Activated T-helper 2 cell treated with anti-CD3 and anti-CD28 coated beads, Interferon-gamma antibody, Interleukin-2, Interleukin-4, amounts not matched to agents 10 μg/mL and 5 μg/mL and 100 μg/mL, durations not matched to agents 14 hours and 24 hours and 36 hours (primary cell): ENCODE data around the gene RAD18. TPM values are rescaled to one million over a fixed set of nuclear protein-coding genes. Genes with fewer than 3 reads are reported as not detected.

Experiments used
- DNase-seq: peaks from one replicate; pipeline ENCODE4 v3.0.0; 2021; ENCODE audit warnings: low spot score
- H3K27ac Mint-ChIP-seq: one replicate; pipeline ENCODE4 v1.8.0; 2021; ENCODE audit warnings: mixed read lengths
- H3K27me3 Mint-ChIP-seq: one replicate; pipeline ENCODE4 v1.8.0; 2021; ENCODE audit warnings: low read depth, mixed read lengths
- H3K36me3 Mint-ChIP-seq: one replicate; pipeline ENCODE4 v1.8.0; 2021; ENCODE audit warnings: low read depth, mixed read lengths
- H3K4me1 Mint-ChIP-seq: one replicate; pipeline ENCODE4 v1.8.0; 2021; ENCODE audit warnings: low read depth, mixed read lengths
- H3K4me3 Mint-ChIP-seq: one replicate; pipeline ENCODE4 v1.8.0; 2021; ENCODE audit warnings: low read depth, mild to moderate bottlenecking, moderate library complexity, mixed read lengths
- H3K9me3 Mint-ChIP-seq: one replicate; pipeline ENCODE4 v1.8.0; 2021; ENCODE audit warnings: mixed read lengths
- intact Hi-C: fragments of 100-400 bp; cut with micrococcal nuclease; formaldehyde crosslinking; loops from one replicate; pipeline ENCODE4 v1.15.1; 2023
- total RNA-seq: library from RNA; stranded (reverse); gene quantifications from 2 replicates; pipeline ENCODE4 v1.2.3, GENCODE V29; 2022

RAD18 gene
- total RNA-seq, 1 donor from 2014 or later: 46.1 TPM

GRCh38 chr3:8992199-8992598, 28.9 kb upstream of the RAD18 start:
- no peak for DNase-seq
- H3K27me3 Mint-ChIP-seq: no peaks in the 10 kb centered on the region
- no peak overlapping the region for H3K4me3 Mint-ChIP-seq
- H3K27ac Mint-ChIP-seq: no peak overlapping the region
- intact Hi-C loops: no loop called here
- no peaks in the 10 kb centered on the region for H3K4me1 Mint-ChIP-seq
- H3K9me3 Mint-ChIP-seq: no peaks in the 10 kb centered on the region
- H3K36me3 Mint-ChIP-seq: no peaks in the 10 kb centered on the region

DNA sequence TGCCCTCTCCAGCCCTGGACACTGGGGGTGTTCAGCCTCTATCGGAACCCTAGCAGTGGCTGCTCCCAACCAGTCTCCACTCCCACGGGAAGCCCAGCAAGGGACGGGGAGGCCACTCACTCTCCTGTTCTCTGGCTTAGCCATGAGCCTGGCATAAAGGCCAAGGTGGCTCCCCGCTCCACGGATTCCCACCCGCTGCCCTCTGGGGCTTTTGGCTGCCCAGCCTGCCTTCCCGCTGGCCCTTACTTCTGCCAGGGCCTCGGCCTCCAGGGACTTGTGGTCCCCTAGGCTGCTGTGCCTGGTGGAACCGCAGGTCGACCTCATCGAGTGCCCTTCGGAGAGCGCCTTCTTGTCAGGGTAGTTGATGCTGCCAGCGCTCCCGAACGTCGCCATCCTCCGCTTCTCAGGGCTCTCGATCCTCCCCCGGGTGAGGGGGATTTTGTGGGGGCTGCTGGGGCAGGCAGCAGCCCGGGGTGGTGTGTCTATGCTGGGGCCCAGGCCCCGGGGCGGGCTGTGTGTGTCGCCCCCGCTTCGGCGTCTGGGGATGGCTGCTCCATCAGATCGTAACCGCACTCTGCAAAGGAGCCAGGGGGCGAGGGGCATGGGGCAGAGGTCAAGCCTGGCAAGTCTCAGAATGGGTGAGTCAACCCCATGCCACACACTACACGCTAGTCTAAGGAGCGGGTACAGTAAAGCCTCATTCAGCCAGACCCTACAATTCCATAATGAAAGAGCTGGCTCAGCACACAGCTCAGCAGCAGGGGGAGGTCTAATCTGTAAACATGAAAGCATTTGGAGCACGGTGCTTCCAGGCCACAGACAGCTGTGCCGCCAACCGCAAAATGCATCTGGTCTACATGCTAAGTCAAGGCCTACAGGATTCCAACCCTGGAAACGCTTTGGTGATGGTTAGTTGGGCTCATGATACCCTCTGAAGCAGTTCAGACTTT, 27.3 kb upstream of the RAD18 start:
- no peak overlapping the region for H3K4me3 Mint-ChIP-seq
- H3K9me3 Mint-ChIP-seq: no peaks in the 10 kb centered on the region
- H3K4me1 Mint-ChIP-seq: no peaks in the 10 kb centered on the region
- H3K27ac Mint-ChIP-seq: no peak overlapping the region
- intact Hi-C loops: no loop called here
- H3K36me3 Mint-ChIP-seq: no peaks in the 10 kb centered on the region
- no peaks in the 10 kb centered on the region for H3K27me3 Mint-ChIP-seq
- DNase-seq: no peak

DNA sequence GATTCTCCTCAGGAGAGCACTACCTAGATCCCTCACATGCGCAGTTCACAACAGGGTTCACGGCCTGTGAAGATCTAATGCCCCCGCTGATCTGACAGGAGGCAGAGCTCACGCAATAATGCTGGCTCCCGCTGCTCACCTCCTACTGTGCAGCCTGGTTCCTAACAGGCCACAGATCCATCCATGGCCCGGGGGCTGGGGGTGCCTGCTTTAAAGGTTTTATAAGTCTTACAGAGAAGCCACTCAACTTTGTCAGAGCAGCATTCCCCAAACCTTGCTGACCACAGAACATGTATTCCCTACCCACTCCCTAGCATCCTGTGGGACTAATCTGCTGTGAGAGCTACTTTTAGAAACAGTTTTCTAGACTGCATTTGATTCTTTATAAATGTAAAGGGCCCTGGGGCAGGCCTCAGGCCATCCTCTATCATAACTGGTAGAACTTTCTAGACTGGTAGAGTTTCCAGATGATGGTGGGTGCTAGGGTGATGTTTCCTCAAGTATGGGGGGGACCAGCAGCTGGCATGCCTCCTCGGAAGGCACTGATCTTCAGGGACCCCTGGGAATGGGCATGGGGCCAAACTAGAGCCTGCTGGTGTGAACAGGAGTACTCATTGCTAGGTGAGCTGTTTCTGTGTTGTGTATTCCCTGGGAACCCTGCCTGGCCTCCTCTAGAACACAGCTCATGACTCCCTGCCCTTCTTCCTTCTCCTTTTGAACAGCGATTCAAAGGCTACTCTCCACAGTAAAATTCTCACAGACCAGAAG, 25.7 kb upstream of the RAD18 start:
- Mint-ChIP-seq H3K9me3 (no peaks in the 10 kb centered on the region), H3K27me3 (no peaks in the 10 kb centered on the region), H3K4me3 (no peak overlapping the region), H3K36me3 (no peaks in the 10 kb centered on the region), H3K27ac (no peak overlapping the region), H3K4me1 (no peaks in the 10 kb centered on the region)
- DNase-seq: no peak
- intact Hi-C loops: loop anchor here (1.0 kb wide), 1 partner anchor 313 kb away; no protein-coding TSS in a partner anchor

GRCh38 chr3:8988384-8988655, 25.0 kb upstream of the RAD18 start:
- DNase-seq: no peak
- intact Hi-C loops: loop anchor here (1.0 kb wide), 1 partner anchor 314 kb away; no protein-coding TSS in a partner anchor
- H3K9me3 Mint-ChIP-seq: no peaks in the 10 kb centered on the region
- no peak overlapping the region for H3K27ac Mint-ChIP-seq
- H3K4me1 Mint-ChIP-seq: no peaks in the 10 kb centered on the region
- H3K36me3 Mint-ChIP-seq: no peaks in the 10 kb centered on the region
- H3K27me3 Mint-ChIP-seq: no peaks in the 10 kb centered on the region
- no peak overlapping the region for H3K4me3 Mint-ChIP-seq

DNA sequence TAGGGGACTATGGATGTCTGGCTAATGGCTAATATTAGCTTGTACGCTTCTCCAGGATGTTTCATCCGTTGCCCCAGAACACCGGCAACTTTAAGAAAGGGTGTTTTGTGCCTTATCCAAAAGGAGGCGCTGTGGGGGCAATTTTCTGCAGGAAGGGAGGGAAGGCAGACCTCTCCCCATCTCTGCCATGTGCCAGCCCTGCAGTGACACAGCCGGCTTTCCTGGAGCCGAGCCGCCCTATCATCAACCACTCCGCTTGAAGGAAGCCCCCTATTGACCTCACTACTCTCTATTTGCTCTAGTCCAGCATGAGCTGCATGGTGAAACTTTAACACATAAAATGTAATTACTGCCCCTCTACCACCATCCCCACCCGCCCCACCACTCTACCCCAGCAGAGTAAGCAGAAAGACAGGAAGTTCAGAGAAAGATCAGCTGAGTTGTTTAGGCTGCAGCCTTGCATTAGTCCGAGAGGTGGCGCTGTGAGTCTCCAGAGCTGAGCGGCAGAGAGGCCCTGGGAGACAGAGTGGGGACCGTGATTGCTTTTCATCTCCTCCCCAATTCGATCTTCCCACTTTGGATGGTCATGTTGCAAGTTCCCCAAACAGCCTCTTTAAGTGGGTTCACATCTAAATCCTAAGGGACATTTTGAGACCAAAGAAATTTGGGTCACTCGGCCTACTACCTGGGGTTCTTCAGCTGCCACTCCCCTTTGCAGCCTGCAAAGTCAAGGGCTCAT, 24.5 kb upstream of the RAD18 start:
- Mint-ChIP-seq H3K9me3 (no peaks in the 10 kb centered on the region), H3K4me3 (no peak overlapping the region), H3K27me3 (no peaks in the 10 kb centered on the region), H3K36me3 (no peaks in the 10 kb centered on the region), H3K27ac (no peak overlapping the region), H3K4me1 (no peaks in the 10 kb centered on the region)
- DNase-seq: peak; percentile 50
- intact Hi-C loops: loop anchor here (1.0 kb wide), 1 partner anchor 314 kb away; no protein-coding TSS in a partner anchor

DNA sequence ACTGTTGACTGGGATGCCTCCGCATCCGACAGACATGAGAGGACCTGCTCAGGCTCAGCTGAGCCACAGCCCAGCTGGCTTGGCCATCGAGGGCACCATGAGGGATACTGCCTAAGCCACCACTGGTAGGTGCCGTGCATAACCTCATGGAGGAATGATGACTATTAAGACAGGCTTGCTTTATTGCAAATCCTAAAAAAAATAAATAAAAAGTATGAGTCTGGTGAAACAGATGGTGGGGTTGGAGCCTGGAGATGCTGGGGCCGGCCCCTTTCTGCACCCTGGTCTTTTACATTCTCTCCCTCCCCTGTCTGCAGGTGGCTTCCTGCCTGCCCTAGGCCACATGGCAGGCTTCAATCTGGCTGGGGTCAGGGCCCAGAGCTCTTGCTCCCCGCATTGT, 24.0 kb upstream of the RAD18 start:
- Mint-ChIP-seq H3K36me3 (no peaks in the 10 kb centered on the region), H3K27me3 (no peaks in the 10 kb centered on the region), H3K27ac (no peak overlapping the region), H3K9me3 (no peaks in the 10 kb centered on the region), H3K4me1 (no peaks in the 10 kb centered on the region), H3K4me3 (no peak overlapping the region)
- no peak for DNase-seq
- intact Hi-C loops: no loop called here

DNA sequence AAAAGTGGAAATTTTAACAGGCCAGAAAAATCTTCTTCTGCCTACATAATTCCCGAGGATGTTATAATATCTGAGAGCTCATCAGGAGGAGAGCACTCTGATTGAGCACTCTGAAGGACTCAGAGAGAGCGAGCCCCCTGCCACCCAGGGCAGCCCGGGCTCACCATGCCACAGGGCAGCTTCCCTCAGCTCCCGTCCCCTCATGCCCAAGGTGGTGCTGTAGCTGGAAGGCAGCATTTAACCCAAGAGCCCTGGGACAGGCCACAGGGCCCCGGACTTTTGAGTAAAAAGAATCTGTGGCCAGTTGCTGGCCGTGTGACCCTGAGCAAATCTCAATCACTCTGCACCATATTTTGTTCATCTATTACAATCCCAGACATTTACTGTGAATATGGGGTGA, 23.5 kb upstream of the RAD18 start:
- no peak overlapping the region for H3K4me3 Mint-ChIP-seq
- no peaks in the 10 kb centered on the region for H3K4me1 Mint-ChIP-seq
- no peak for DNase-seq
- H3K9me3 Mint-ChIP-seq: no peaks in the 10 kb centered on the region
- no peaks in the 10 kb centered on the region for H3K36me3 Mint-ChIP-seq
- intact Hi-C loops: no loop called here
- no peak overlapping the region for H3K27ac Mint-ChIP-seq
- peaks cover under 1% of the 10 kb centered on the region for H3K27me3 Mint-ChIP-seq

DNA sequence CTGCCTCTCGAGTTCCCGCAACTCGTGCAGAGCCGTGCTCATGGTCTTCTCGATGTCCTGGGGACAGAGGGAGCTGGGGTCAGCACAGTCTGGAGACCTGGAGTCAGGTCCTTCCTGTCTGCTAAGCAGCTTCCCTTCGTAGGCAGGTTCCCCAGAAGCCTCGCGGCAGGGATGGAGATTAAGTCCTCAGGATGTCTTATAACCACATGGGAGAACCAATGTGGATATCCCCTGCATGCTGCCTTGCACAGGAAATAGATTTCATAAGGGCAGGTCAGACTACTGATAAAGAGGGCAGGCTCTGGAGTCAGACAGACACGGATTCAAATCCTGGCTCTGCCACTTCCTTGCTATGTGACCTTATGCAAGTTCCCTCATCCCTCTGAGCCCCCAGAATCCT, 22.6 kb upstream of the RAD18 start:
- intact Hi-C loops: no loop called here
- no peak for DNase-seq
- Mint-ChIP-seq H3K27ac (no peak overlapping the region), H3K4me1 (no peaks in the 10 kb centered on the region), H3K4me3 (no peak overlapping the region), H3K36me3 (no peaks in the 10 kb centered on the region), H3K9me3 (no peaks in the 10 kb centered on the region), H3K27me3 (peaks cover 1% of the 10 kb centered on the region)

DNA sequence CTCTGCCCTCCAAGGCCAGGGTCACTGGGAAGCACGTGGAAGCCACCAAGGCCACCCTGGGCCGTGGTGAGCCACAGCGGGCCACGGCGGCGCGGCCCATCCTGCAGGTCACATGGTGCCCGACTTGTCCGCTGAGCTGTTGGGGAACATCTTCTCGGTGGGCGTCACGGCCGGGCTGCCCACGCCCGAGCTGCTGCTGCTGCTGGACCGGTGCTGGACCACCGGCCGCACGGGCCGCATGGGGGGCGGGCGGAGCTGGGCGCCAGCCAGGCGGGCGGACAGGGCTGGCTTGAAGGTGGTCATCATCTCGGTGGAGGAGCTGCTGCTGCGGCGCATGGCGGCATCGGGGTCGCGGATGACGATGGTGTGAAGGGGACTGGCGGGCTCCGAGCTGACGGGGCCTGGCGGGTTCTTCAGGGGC, 22.1 kb upstream of the RAD18 start:
- Mint-ChIP-seq H3K27ac (no peak overlapping the region), H3K4me1 (no peaks in the 10 kb centered on the region), H3K4me3 (no peak overlapping the region), H3K27me3 (peaks cover 3% of the 10 kb centered on the region), H3K36me3 (no peaks in the 10 kb centered on the region), H3K9me3 (no peaks in the 10 kb centered on the region)
- intact Hi-C loops: no loop called here
- no peak for DNase-seq

DNA sequence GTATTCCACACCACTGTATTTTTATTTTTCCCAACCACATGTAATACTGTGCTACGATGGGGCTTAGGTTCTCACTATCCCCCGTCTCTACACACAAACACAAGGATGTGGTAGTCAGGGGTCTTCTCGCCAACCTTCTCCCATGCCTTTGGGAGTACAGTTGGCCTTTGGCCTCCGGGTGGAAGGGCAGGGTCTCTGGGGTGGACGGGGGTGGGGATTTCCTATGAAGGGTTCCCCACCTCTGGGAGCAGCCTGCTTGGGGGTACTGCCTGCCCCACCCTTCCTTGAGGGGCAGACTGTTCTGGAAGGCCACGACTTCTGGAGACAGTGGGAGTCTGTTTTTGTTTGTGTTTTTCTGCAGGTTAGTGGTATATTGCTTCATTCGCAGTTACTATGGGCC, 21.3 kb upstream of the RAD18 start:
- Mint-ChIP-seq H3K4me3 (no peak overlapping the region), H3K27me3 (peaks cover 9% of the 10 kb centered on the region), H3K36me3 (no peaks in the 10 kb centered on the region), H3K4me1 (no peaks in the 10 kb centered on the region), H3K9me3 (no peaks in the 10 kb centered on the region), H3K27ac (no peak overlapping the region)
- intact Hi-C loops: no loop called here
- DNase-seq: no peak

- H3K36me3 Mint-ChIP-seq: no peaks in the 10 kb centered on the region
These were observed 20.8 kb upstream of the RAD18 start for GRCh38 chr3:8984081-8984480.

GRCh38 chr3:8983591-8983990, 20.3 kb upstream of the RAD18 start:
- no peak overlapping the region for H3K27ac Mint-ChIP-seq
- H3K4me1 Mint-ChIP-seq: no peaks in the 10 kb centered on the region
- no peak overlapping the region for H3K4me3 Mint-ChIP-seq
- H3K36me3 Mint-ChIP-seq: no peaks in the 10 kb centered on the region
- intact Hi-C loops: no loop called here
- no peaks in the 10 kb centered on the region for H3K9me3 Mint-ChIP-seq
- no peak for DNase-seq
- peaks cover 12% of the 10 kb centered on the region for H3K27me3 Mint-ChIP-seq

More at GRCh38 chr3:8984081-8984480, 20.8 kb upstream of the RAD18 start:
- DNase-seq: no peak
- intact Hi-C loops: no loop called here
- H3K4me1 Mint-ChIP-seq: no peaks in the 10 kb centered on the region
- peaks cover 12% of the 10 kb centered on the region for H3K27me3 Mint-ChIP-seq
- H3K4me3 Mint-ChIP-seq: no peak overlapping the region
- H3K27ac Mint-ChIP-seq: no peak overlapping the region
- no peaks in the 10 kb centered on the region for H3K9me3 Mint-ChIP-seq
